Stomach (tissue), 4 donors: Measurements from ENCODE around the gene MB.

Source experiments
- EP300 ChIP-seq: sonication (generic); formaldehyde crosslinking; IDR thresholded peaks from one replicate; pipeline ENCODE4 v1.6.1; 2017; ENCODE audit warnings: antibody characterized with exemption
- POLR2A ChIP-seq, 4 donors: fragments of 450-650 bp; IDR thresholded peaks; one replicate each; pipeline ENCODE4 v1.6.1; 2016; ENCODE audit warnings: antibody characterized with exemption in 4 of 4, control low read depth in 2 of 4, mild to moderate bottlenecking in 1 of 4, moderate library complexity in 1 of 4
- POLR2AphosphoS5 ChIP-seq, 3 donors: sonication (generic); formaldehyde crosslinking; IDR thresholded peaks; one replicate each; pipeline ENCODE4 v1.6.1; 2016; ENCODE audit warnings: antibody characterized with exemption in 3 of 3
- TF ChIP-seq, protein P1 (sequence below), 7 experiments: fragments of 450-650 bp in 4 of 7; fragments of 200-600 bp in 3 of 7; sonication (generic) in 3 of 7; IDR thresholded peaks; one replicate each; pipeline ENCODE4 v1.5.1; 2016 to 2019; ENCODE audit warnings: antibody characterized with exemption in 7 of 7, control low read depth in 2 of 7, mild to moderate bottlenecking in 1 of 7

DNA sequence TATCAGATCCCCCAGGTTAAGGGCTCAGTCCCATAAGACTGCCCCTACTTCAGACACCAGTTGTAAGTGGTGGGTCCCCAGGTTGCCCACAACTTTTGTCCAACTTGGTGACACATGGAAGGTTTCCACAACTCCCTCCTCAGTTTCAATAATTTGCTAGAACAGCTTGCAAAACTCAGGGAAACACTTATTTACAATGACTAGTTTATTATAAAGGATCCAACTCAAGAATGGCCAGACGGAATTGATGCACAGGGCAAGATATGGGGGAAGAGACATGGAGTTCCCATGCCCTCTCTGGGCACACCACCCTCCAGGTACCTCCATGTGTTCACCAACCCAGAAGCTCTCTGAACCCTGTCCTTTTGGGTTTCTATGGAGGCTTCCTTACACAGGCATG, 36.7 kb upstream of the MB start:
- TF ChIP-seq, protein P1, sequence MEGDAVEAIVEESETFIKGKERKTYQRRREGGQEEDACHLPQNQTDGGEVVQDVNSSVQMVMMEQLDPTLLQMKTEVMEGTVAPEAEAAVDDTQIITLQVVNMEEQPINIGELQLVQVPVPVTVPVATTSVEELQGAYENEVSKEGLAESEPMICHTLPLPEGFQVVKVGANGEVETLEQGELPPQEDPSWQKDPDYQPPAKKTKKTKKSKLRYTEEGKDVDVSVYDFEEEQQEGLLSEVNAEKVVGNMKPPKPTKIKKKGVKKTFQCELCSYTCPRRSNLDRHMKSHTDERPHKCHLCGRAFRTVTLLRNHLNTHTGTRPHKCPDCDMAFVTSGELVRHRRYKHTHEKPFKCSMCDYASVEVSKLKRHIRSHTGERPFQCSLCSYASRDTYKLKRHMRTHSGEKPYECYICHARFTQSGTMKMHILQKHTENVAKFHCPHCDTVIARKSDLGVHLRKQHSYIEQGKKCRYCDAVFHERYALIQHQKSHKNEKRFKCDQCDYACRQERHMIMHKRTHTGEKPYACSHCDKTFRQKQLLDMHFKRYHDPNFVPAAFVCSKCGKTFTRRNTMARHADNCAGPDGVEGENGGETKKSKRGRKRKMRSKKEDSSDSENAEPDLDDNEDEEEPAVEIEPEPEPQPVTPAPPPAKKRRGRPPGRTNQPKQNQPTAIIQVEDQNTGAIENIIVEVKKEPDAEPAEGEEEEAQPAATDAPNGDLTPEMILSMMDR (IDR thresholded peaks at IDR 0.05): no peak
- TF ChIP-seq EP300 (no peak), POLR2A (IDR thresholded peaks at IDR 0.05) (no peak), POLR2AphosphoS5 (IDR thresholded peaks at IDR 0.05) (no peak)
